Measurements from ENCODE around the gene DHRS2. TPM values are rescaled to one million over a fixed set of nuclear protein-coding genes. Genes with fewer than 3 reads are reported as not detected.

DHRS2 gene
- total and polyA plus RNA-seq, 2 of the 4 experiments (the other 2 are of a cell fraction), result 0.12 to 0.18 TPM

GRCh38 chr14:23675906-23676305 is 39.7 kb downstream of the DHRS2 start:
- H4K5ac ChIP-seq (ENCODE audit: low read depth, low read length), result no peak overlapping the region
- H3K4me1 ChIP-seq (ENCODE audit: control insufficient read depth, insufficient read depth, low read length), result no peaks in the 10 kb centered on the region
- H2BK5ac ChIP-seq (ENCODE audit: low read depth, low read length, poor library complexity, severe bottlenecking), result no peak overlapping the region
- no TSS peak for BruUV-seq (replicated peaks)
- ChIA-PET POLR2A (ENCODE audit: unreplicated experiment) (no interaction called here), CTCF (no interaction called here)
- no peak overlapping the region for H2AFZ ChIP-seq (replicated peaks; ENCODE audit: low read length, poor library complexity)
- H3K36me3 ChIP-seq (ENCODE audit: control insufficient read depth, insufficient read depth, low read length), result no peaks in the 10 kb centered on the region
- H2BK20ac ChIP-seq (ENCODE audit: low read depth, low read length), result no peak overlapping the region
- no peaks in the 10 kb centered on the region for H4K20me1 ChIP-seq (ENCODE audit: insufficient read depth, low read length)
- no peaks in the 10 kb centered on the region for H3K27me3 ChIP-seq (ENCODE audit: control insufficient read depth, insufficient read depth, low read length)
- DNase-seq (no peak), ATAC-seq (ENCODE audit: low read depth) (no peak)
- no peak overlapping the region for H3K56ac ChIP-seq (ENCODE audit: extremely low read depth, insufficient read depth, low read length)
- no peaks in the 10 kb centered on the region for H3K79me1 ChIP-seq (ENCODE audit: low read depth in 1 of 2, low read length in 2 of 2)
- no peak overlapping the region for H3K4me3 ChIP-seq (ENCODE audit: insufficient read depth, low read depth, low read length)
- no peaks in the 10 kb centered on the region for H3K9me1 ChIP-seq (ENCODE audit: insufficient read depth, low read length)
- no peak overlapping the region for H4K91ac ChIP-seq (ENCODE audit: insufficient read depth, low read depth, low read length)
- no peak overlapping the region for H3K9ac ChIP-seq (ENCODE audit: low read depth, low read length)
- H2BK15ac ChIP-seq (ENCODE audit: low read depth, low read length), result no peak overlapping the region
- H3K9me3 ChIP-seq (ENCODE audit: control insufficient read depth, insufficient read depth, low read length), result no peaks in the 10 kb centered on the region
- H3K18ac ChIP-seq (ENCODE audit: low read depth, low read length), result no peak overlapping the region
- H3K27ac ChIP-seq (ENCODE audit: insufficient read depth, low read length), result no peak overlapping the region
- no peak overlapping the region for H3K23ac ChIP-seq (ENCODE audit: low read depth, low read length)
- H3K14ac ChIP-seq (replicated peaks; ENCODE audit: low read depth, low read length), result no peak overlapping the region
- H2BK120ac ChIP-seq (ENCODE audit: low read depth, low read length), result no peak overlapping the region
- no peak for TF ChIP-seq USF2 (IDR thresholded peaks at IDR 0.05; ENCODE audit: low read depth, low read length)
- no peak for TF ChIP-seq RCOR1 (IDR thresholded peaks at IDR 0.05; ENCODE audit: insufficient replicate concordance, low read length)
- TF ChIP-seq CEBPB (IDR thresholded peaks at IDR 0.05; ENCODE audit: low read depth, low read length), result no peak
- H2AK9ac ChIP-seq (replicated peaks; ENCODE audit: low read depth, low read length, poor library complexity), result no peak overlapping the region
- intact Hi-C loops (cut with micrococcal nuclease) (no loop called here), in situ Hi-C loops (cut with MboI; ENCODE audit: low sequenced_read_pairs) (no loop called here), dilution Hi-C loops (cut with HindIII; ENCODE audit: low sequenced_read_pairs, unreplicated experiment) (no loop called here)
- 40% methylated on average over 1 of the region's 4 CpGs; no CpG with 5 or more reads in 1 of the 2 experiments for WGBS, 2 experiments (ENCODE audit: extremely low coverage in 2 of 2, insufficient read length in 1 of 2)
- no peak overlapping the region for H3K4me2 ChIP-seq (ENCODE audit: low read depth, low read length)
- no peak overlapping the region for H2AK5ac ChIP-seq (ENCODE audit: low read depth, low read length)
- no peak overlapping the region for H4K8ac ChIP-seq (ENCODE audit: low read depth in 2 of 2, low read length in 2 of 2)
- no peak overlapping the region for H3K4ac ChIP-seq (ENCODE audit: low read depth, low read length)
